Lung (tissue), 12 donors: ENCODE data around the gene SPOCK3. TPM values are rescaled to one million over a fixed set of nuclear protein-coding genes. Genes with fewer than 3 reads are reported as not detected.

ENCODE experiments used
- ATAC-seq: fragments of 200-7000 bp; cut with Tn5 transposase; one replicate; pipeline ENCODE4 v1.9.1; 2020; ENCODE audit warnings: moderate number of reproducible peaks; ENCODE audit not compliant: insufficient read depth, low FRiP score
- DNase-seq, 3 donors: peaks; one replicate each; pipeline ENCODE4 v3.0.0-alpha.2; 2013 to 2017
- H3K27ac ChIP-seq, 2 donors: one replicate each; pipeline ENCODE4 v1.5.1; 2013; ENCODE audit warnings: mild to moderate bottlenecking in 2 of 2, moderate library complexity in 2 of 2, control low read depth in 1 of 2, inconsistent platforms in 1 of 2, low read depth in 1 of 2, low read length in 1 of 2
- H3K27me3 ChIP-seq, 3 donors: one replicate each; pipeline ENCODE4 v1.5.1; 2013; ENCODE audit warnings: low read length in 2 of 3; ENCODE audit not compliant: control insufficient read depth in 3 of 3, insufficient read depth in 3 of 3
- H3K36me3 ChIP-seq, 4 donors: one replicate each; pipeline ENCODE4 v1.5.1; 2013; ENCODE audit warnings: low read length in 4 of 4, mild to moderate bottlenecking in 1 of 4, moderate library complexity in 1 of 4; ENCODE audit not compliant: control insufficient read depth in 4 of 4, insufficient read depth in 4 of 4
- H3K4me1 ChIP-seq, 5 donors: one replicate each; pipeline ENCODE4 v1.5.1; 2013; ENCODE audit warnings: low read length in 5 of 5, mild to moderate bottlenecking in 2 of 5, moderate library complexity in 1 of 5; ENCODE audit not compliant: control insufficient read depth in 5 of 5, insufficient read depth in 5 of 5
- H3K4me3 ChIP-seq: one replicate; pipeline ENCODE4 v1.5.1; 2013; ENCODE audit warnings: mild to moderate bottlenecking, control low read depth, moderate library complexity
- H3K9ac ChIP-seq, 2 donors: one replicate each; pipeline ENCODE4 v1.5.1; 2013; ENCODE audit warnings: low read length in 2 of 2, control low read depth in 1 of 2; ENCODE audit not compliant: insufficient read depth in 1 of 2
- H3K9me3 ChIP-seq, 4 donors: one replicate each; pipeline ENCODE4 v1.5.1; 2013; ENCODE audit warnings: low read length in 3 of 4, mild to moderate bottlenecking in 1 of 4, moderate library complexity in 1 of 4; ENCODE audit not compliant: control insufficient read depth in 4 of 4, insufficient read depth in 3 of 4
- CTCF ChIP-seq: IDR thresholded peaks from 2 replicates; pipeline ENCODE4 v1.5.1; 2012; ENCODE audit warnings: mild to moderate bottlenecking; ENCODE audit errors: control extremely low read depth, extremely low read depth
- WGBS, 2 donors: extraction: QIAGEN DNeasy Blood & Tissue Kit; methylation state at CpG; one replicate each; pipeline ENCODE4 v1.1.7; 2013; 5-methylcytosine and 5-hydroxymethylcytosine counted together
- polyA plus RNA-seq, 2 donors: library from polyadenylated mRNA; stranded (reverse); fragments of 200-250 nt; gene quantifications; one replicate each; pipeline ENCODE4 v1.2.1, GENCODE V29; 2013
- total RNA-seq, 2 donors: library from RNA; depleted of rRNA in 1 of 2; stranded (reverse); fragments of >200 nt in 1 of 2; gene quantifications; one replicate each; pipeline ENCODE4 v1.2.1, GENCODE V29; 2014 to 2021
- donor health status: control.
- donor health status: control.
- donor health status: Bipolar disorder and iron deficiency.
- donor health status: healthy.
- donor health status: DM: yes; HTN: yes; CAD: no.

SPOCK3 gene
- total and polyA plus RNA-seq, 4 donors: 0.24 to 1.4 (median 0.60) TPM

DNA sequence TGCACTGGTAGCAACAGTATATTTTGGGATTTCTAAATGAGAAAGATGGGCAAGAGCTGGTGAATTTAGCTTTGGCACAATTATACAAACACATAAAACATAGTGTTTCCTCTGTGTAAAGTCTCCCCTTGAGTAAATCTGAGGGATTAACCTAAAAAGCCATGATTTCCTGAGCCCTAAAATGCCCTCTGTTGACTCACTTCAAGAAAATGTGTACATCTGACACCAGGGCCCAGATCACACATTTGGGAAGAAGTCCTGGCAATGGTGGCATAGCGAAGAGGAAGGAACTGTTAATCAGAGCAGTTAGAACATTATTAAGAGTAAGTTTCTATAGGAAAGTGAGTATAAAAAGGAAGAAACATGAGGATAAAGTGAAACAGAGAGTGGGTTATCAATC, 338.5 kb downstream of the SPOCK3 start:
- no peak for TF ChIP-seq CTCF
- Histone ChIP-seq H3K4me1 (no peaks in the 10 kb centered on the region), H3K27me3 (no peaks in the 10 kb centered on the region), H3K9ac (no peak overlapping the region), H3K36me3 (no peaks in the 10 kb centered on the region), H3K4me3 (no peak overlapping the region), H3K27ac (no peak overlapping the region), H3K9me3 (no peaks in the 10 kb centered on the region)
- 86 to 95% methylated on average over 1 of the region's 1 CpG for WGBS, 2 donors
- no peak for ATAC-seq
- no peak for DNase-seq

DNA sequence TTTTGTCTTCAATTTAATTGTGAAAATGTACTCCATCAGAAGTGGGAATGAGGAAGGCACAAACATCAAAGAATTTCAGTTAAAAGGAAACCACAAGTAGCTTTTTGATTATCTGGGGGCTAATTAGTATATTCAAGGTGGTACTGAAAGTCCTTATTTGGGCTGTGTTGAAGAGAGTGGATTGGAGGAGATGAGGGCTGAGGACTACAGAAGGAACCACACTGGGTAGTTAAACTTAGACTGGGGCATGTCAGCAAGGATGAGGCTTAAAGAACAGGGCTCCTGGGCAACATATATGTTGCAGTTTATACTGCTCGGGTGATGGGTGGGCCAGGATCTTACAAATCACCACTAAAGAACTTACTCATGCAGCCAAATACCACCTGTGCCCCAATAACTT, 346.8 kb downstream of the SPOCK3 start:
- no peak for ATAC-seq
- no peaks in the 10 kb centered on the region for H3K4me1 ChIP-seq
- DNase-seq: no peak
- 82 to 91% methylated on average over 1 of the region's 1 CpG for WGBS, 2 donors
- no peaks in the 10 kb centered on the region for H3K27me3 ChIP-seq
- TF ChIP-seq CTCF: no peak
- H3K27ac ChIP-seq: peak overlapping the region in 1 of 2 donors; percentile 31
- no peak overlapping the region for H3K4me3 ChIP-seq
- no peaks in the 10 kb centered on the region for H3K36me3 ChIP-seq
- H3K9ac ChIP-seq: no peak overlapping the region
- no peaks in the 10 kb centered on the region for H3K9me3 ChIP-seq

- no peak for TF ChIP-seq CTCF
- H3K27me3 ChIP-seq: no peaks in the 10 kb centered on the region
- no peaks in the 10 kb centered on the region for H3K4me1 ChIP-seq
- H3K9me3 ChIP-seq: no peaks in the 10 kb centered on the region
- no peak overlapping the region for H3K9ac ChIP-seq
- H3K27ac ChIP-seq: no peak overlapping the region
- DNase-seq: no peak
- no peaks in the 10 kb centered on the region for H3K36me3 ChIP-seq
- no peak overlapping the region for H3K4me3 ChIP-seq
- no peak for ATAC-seq
- 92 to 94% methylated on average over 2 of the region's 2 CpGs for WGBS, 2 donors
Measured at GRCh38 chr4:166886718-166887117, 347.6 kb downstream of the SPOCK3 start.

- Histone ChIP-seq H3K27me3 (no peaks in the 10 kb centered on the region), H3K36me3 (no peaks in the 10 kb centered on the region), H3K27ac (no peak overlapping the region), H3K9me3 (no peaks in the 10 kb centered on the region), H3K4me1 (no peaks in the 10 kb centered on the region), H3K4me3 (no peak overlapping the region), H3K9ac (no peak overlapping the region)
- 65 to 82% methylated on average over 2 of the region's 2 CpGs for WGBS, 2 donors
- ATAC-seq: no peak
- no peak for TF ChIP-seq CTCF
- no peak for DNase-seq
Measured at GRCh38 chr4:166882221-166882620, 352.1 kb downstream of the SPOCK3 start.
